ENCODE data around the gene PROZ. TPM values are rescaled to one million over a fixed set of nuclear protein-coding genes. Genes with fewer than 3 reads are reported as not detected.

PROZ gene
- total and polyA plus RNA-seq, 7 donors, result 0.10 TPM; not detected in 6

GRCh38 chr13:113142876-113143275, 15.6 kb upstream of the PROZ start:
- Histone ChIP-seq H3K27ac (no peak overlapping the region), H3K9me3 (no peaks in the 10 kb centered on the region), H3K4me1 (no peaks in the 10 kb centered on the region), H3K36me3 (no peaks in the 10 kb centered on the region), H3K4me3 (no peak overlapping the region), H3K27me3 (no peaks in the 10 kb centered on the region)
- TF ChIP-seq CTCF (IDR thresholded peaks at IDR 0.05), result no peak
- TF ChIP-seq POLR2A (IDR thresholded peaks at IDR 0.05), result no peak
- no peak for TF ChIP-seq EP300 (IDR thresholded peaks at IDR 0.05)
- TF ChIP-seq POLR2AphosphoS5 (IDR thresholded peaks at IDR 0.05), result no peak
- WGBS, 2 donors, result 85 to 88% methylated on average over 7 of the region's 7 CpGs
- DNase-seq, result no peak
- intact Hi-C loops (cut with DNase I), result no loop called here

GRCh38 chr13:113143466-113144254, 14.8 kb upstream of the PROZ start:
- no peak overlapping the region for H3K4me3 ChIP-seq
- no peaks in the 10 kb centered on the region for H3K4me1 ChIP-seq
- no peak for DNase-seq
- no peaks in the 10 kb centered on the region for H3K9me3 ChIP-seq
- no peaks in the 10 kb centered on the region for H3K36me3 ChIP-seq
- intact Hi-C loops (cut with DNase I), result no loop called here
- H3K27ac ChIP-seq, result no peak overlapping the region
- TF ChIP-seq POLR2AphosphoS5 (IDR thresholded peaks at IDR 0.05) (no peak), EP300 (IDR thresholded peaks at IDR 0.05) (no peak), POLR2A (IDR thresholded peaks at IDR 0.05) (no peak), CTCF (IDR thresholded peaks at IDR 0.05) (no peak)
- H3K27me3 ChIP-seq, result no peaks in the 10 kb centered on the region
- 90% methylated on average over 39 of the region's 39 CpGs for WGBS, 2 donors

GRCh38 chr13:113144255-113144629, 14.2 kb upstream of the PROZ start:
- no peaks in the 10 kb centered on the region for H3K27me3 ChIP-seq
- WGBS, 2 donors, result 87 to 89% methylated on average over 12 of the region's 12 CpGs
- H3K36me3 ChIP-seq, result no peaks in the 10 kb centered on the region
- no peak for DNase-seq
- H3K9me3 ChIP-seq, result no peaks in the 10 kb centered on the region
- TF ChIP-seq EP300 (IDR thresholded peaks at IDR 0.05) (no peak), CTCF (IDR thresholded peaks at IDR 0.05) (no peak), POLR2A (IDR thresholded peaks at IDR 0.05) (no peak)
- no peaks in the 10 kb centered on the region for H3K4me1 ChIP-seq
- intact Hi-C loops (cut with DNase I), result no loop called here
- no peak overlapping the region for H3K27ac ChIP-seq
- H3K4me3 ChIP-seq, result no peak overlapping the region

- TF ChIP-seq CTCF (IDR thresholded peaks at IDR 0.05), result no peak
- TF ChIP-seq POLR2A (IDR thresholded peaks at IDR 0.05), result no peak
- no peak for TF ChIP-seq POLR2AphosphoS5 (IDR thresholded peaks at IDR 0.05)
- no peak for TF ChIP-seq EP300 (IDR thresholded peaks at IDR 0.05)
- no peak overlapping the region for H3K27ac ChIP-seq
- 81 to 87% methylated on average over 12 of the region's 12 CpGs for WGBS, 2 donors
- intact Hi-C loops (cut with DNase I), result no loop called here
- H3K4me3 ChIP-seq, result no peak overlapping the region
- H3K9me3 ChIP-seq, result no peaks in the 10 kb centered on the region
- no peaks in the 10 kb centered on the region for H3K4me1 ChIP-seq
- no peaks in the 10 kb centered on the region for H3K27me3 ChIP-seq
- no peaks in the 10 kb centered on the region for H3K36me3 ChIP-seq
- DNase-seq, result no peak
Observed at GRCh38 chr13:113145496-113145895, 13.0 kb upstream of the PROZ start.

Measured in sigmoid colon (tissue), 7 donors.